ENCODE measurements around the gene ZMYM2. TPM values are rescaled to one million over a fixed set of nuclear protein-coding genes. Genes with fewer than 3 reads are reported as not detected.
A peak's percentile ranks its signal among the peaks of the same experiment; 100 is the strongest.

ZMYM2 gene
- total and polyA plus RNA-seq, 8 donors = 10.1 to 42.6 (median 26.5) TPM

DNA sequence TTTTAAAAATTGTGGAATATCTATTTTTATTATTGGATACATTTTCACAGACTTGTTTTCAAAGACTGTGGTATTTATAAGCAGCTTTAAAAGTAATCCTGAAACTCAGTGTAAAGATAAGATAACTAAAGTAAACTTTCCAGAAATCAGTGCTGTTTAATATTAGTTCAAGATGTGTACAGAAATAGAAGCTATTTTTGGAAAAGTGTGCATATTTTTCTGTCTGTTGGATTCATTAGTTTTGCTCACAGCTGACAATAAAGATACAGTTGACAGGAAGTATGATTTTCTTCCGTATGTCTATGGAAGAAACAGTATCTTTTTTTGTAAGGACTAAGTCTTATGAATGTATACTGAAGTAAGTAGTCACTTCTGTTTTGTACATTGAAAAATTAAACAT lies 116.4 kb downstream of the ZMYM2 start:
- DNase-seq (no peak), FAIRE-seq (peak; percentile 63), ATAC-seq (no peak)
- Histone ChIP-seq H3K36me3 (peaks cover 0 to 7% (median 0%) of the 10 kb centered on the region in 3 donors), H3K4me1 (peaks cover 0 to 3% (median 0%) of the 10 kb centered on the region in 3 donors), H3K9me3 (no peaks in the 10 kb centered on the region), H3K27ac (no peak overlapping the region), H3K4me3 (no peak overlapping the region), H3K27me3 (no peaks in the 10 kb centered on the region)
- 15 to 26% methylated on average over 1 of the region's 1 CpG for WGBS, 2 donors
- intact Hi-C loops (cut with DNase I) = no loop called here
- TF ChIP-seq CTCF (IDR thresholded peaks at IDR 0.05) = no peak

DNA sequence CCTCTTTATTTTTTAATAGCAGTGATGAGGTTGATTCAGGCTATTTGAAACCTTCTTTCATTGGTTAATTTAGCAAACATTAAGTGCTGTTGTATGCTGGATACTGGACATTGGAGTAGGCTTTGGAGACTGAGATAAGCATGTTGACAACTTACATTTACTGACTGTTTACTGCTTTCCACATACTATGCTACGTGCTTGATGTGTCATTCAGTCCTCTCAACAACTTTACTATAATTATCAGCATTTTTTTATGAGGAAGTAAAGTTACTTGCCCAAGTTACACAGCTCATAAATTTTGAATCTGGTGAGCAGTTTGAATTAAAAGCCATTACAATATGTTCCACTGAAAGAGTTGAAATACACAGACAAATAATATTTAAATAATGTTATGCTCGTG lies 118.6 kb downstream of the ZMYM2 start:
- no peak for FAIRE-seq
- TF ChIP-seq CTCF (IDR thresholded peaks at IDR 0.05) = no peak
- H3K4me3 ChIP-seq = no peak overlapping the region
- DNase-seq = no peak
- no peak overlapping the region for H3K27ac ChIP-seq
- H3K36me3 ChIP-seq = no peaks in the 10 kb centered on the region
- H3K4me1 ChIP-seq = peaks cover 0 to 3% (median 0%) of the 10 kb centered on the region in 3 donors
- H3K9me3 ChIP-seq = no peaks in the 10 kb centered on the region
- 83 to 89% methylated on average over 2 of the region's 2 CpGs for WGBS, 2 donors
- no peak for ATAC-seq
- intact Hi-C loops (cut with DNase I) = no loop called here
- H3K27me3 ChIP-seq = no peaks in the 10 kb centered on the region

- ATAC-seq = no peak
- H3K4me3 ChIP-seq = no peak overlapping the region
- WGBS, 2 donors = 97% methylated on average over 7 of the region's 7 CpGs
- peaks cover 0 to 33% (median 7%) of the 10 kb centered on the region in 3 donors for H3K36me3 ChIP-seq
- no peak for FAIRE-seq
- DNase-seq = no peak
- no peaks in the 10 kb centered on the region for H3K27me3 ChIP-seq
- TF ChIP-seq CTCF (IDR thresholded peaks at IDR 0.05) = no peak
- no peaks in the 10 kb centered on the region for H3K4me1 ChIP-seq
- intact Hi-C loops (cut with DNase I) = no loop called here
- H3K27ac ChIP-seq = no peak overlapping the region
- H3K9me3 ChIP-seq = no peaks in the 10 kb centered on the region
Measured at GRCh38 chr13:20080377-20081164, 122.0 kb downstream of the ZMYM2 start.

DNA sequence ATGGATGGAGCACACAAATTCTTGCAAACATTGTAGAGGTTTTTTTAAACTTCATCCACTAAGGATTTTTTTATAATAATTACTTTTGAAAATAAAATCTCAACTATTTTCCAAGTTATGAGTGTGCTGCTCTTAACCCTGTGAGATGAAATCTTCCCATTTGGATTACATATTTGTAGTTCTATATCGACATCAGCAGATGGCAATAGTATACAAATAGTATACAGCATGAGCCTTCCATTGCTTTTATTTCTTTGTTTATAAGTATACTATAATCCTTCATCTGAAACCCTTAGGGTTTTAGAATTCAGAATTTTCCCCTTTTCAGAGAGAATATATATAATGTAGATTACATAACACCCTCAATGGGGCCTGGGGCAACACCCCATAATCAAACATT lies 131.8 kb downstream of the ZMYM2 start:
- 46 to 70% methylated on average over 1 of the region's 1 CpG for WGBS, 2 donors
- H3K4me1 ChIP-seq = no peaks in the 10 kb centered on the region
- intact Hi-C loops (cut with DNase I) = no loop called here
- no peak overlapping the region for H3K4me3 ChIP-seq
- H3K9me3 ChIP-seq = no peaks in the 10 kb centered on the region
- H3K36me3 ChIP-seq = peaks cover 0 to 14% (median 0%) of the 10 kb centered on the region in 3 donors
- no peak for TF ChIP-seq CTCF (IDR thresholded peaks at IDR 0.05)
- DNase-seq (no peak), FAIRE-seq (no peak), ATAC-seq (peak in 3 of 4 donors; percentile 20 to 48 (median 47))
- no peaks in the 10 kb centered on the region for H3K27me3 ChIP-seq
- H3K27ac ChIP-seq = no peak overlapping the region

GRCh38 chr13:20093951-20094350 lies 135.4 kb downstream of the ZMYM2 start:
- H3K27me3 ChIP-seq = no peaks in the 10 kb centered on the region
- 23 to 26% methylated on average over 6 of the region's 6 CpGs for WGBS, 2 donors
- ATAC-seq (no peak), DNase-seq (no peak), FAIRE-seq (no peak)
- intact Hi-C loops (cut with DNase I) = no loop called here
- H3K9me3 ChIP-seq = no peaks in the 10 kb centered on the region
- no peak for TF ChIP-seq CTCF (IDR thresholded peaks at IDR 0.05)
- no peaks in the 10 kb centered on the region for H3K4me1 ChIP-seq
- no peak overlapping the region for H3K4me3 ChIP-seq
- no peak overlapping the region for H3K27ac ChIP-seq
- H3K36me3 ChIP-seq = no peaks in the 10 kb centered on the region
